NCI-H345 (cell line): ENCODE measurements around the gene BRPF3.

Source experiments
- DNase-seq: peaks from one replicate; lab custom pipeline; 2025; lab: John Stamatoyannopoulos, UW

Gene BRPF3

GRCh38 chr6:36232172-36232571, 35.6 kb downstream of the BRPF3 start:
- DNase-seq, result no peak

- DNase-seq, result no peak
Measured at GRCh38 chr6:36235309-36235708, 38.8 kb downstream of the BRPF3 start.

- DNase-seq, result no peak
Measured at GRCh38 chr6:36235862-36236261, 39.3 kb downstream of the BRPF3 start.

GRCh38 chr6:36239774-36240173, 43.2 kb downstream of the BRPF3 start:
- DNase-seq, result no peak

- DNase-seq, result no peak
Measured at GRCh38 chr6:36241728-36242127, 45.2 kb downstream of the BRPF3 start.

- DNase-seq, result no peak
Measured at GRCh38 chr6:36242161-36242560, 45.6 kb downstream of the BRPF3 start.

- no peak for DNase-seq
Measured at GRCh38 chr6:36242626-36243025, 46.1 kb downstream of the BRPF3 start.

GRCh38 chr6:36243562-36244212, 47.1 kb downstream of the BRPF3 start:
- DNase-seq, result no peak

GRCh38 chr6:36244641-36245280, 48.2 kb downstream of the BRPF3 start:
- DNase-seq, result no peak

GRCh38 chr6:36245572-36246061, 49.1 kb downstream of the BRPF3 start:
- DNase-seq, result no peak

- no peak for DNase-seq
Measured at GRCh38 chr6:36246506-36247268, 50.1 kb downstream of the BRPF3 start.

- DNase-seq, result no peak
Measured at GRCh38 chr6:36247693-36248092, 51.1 kb downstream of the BRPF3 start.

GRCh38 chr6:36248980-36249379, 52.4 kb downstream of the BRPF3 start:
- DNase-seq, result no peak

GRCh38 chr6:36249536-36249935, 53.0 kb downstream of the BRPF3 start:
- DNase-seq, result no peak

- no peak for DNase-seq
Measured at GRCh38 chr6:36252005-36252404, 55.5 kb downstream of the BRPF3 start.

GRCh38 chr6:36263390-36264000, 67.0 kb downstream of the BRPF3 start:
- no peak for DNase-seq

- DNase-seq, result no peak
Measured at GRCh38 chr6:36265744-36266143, 69.2 kb downstream of the BRPF3 start.

- no peak for DNase-seq
Measured at GRCh38 chr6:36266913-36267644, 70.5 kb downstream of the BRPF3 start.

GRCh38 chr6:36267731-36268477, 71.4 kb downstream of the BRPF3 start:
- no peak for DNase-seq

GRCh38 chr6:36268478-36269275, 72.1 kb downstream of the BRPF3 start:
- no peak for DNase-seq
